ENCODE measurements around the gene ZBED5. TPM values are rescaled to one million over a fixed set of nuclear protein-coding genes. Genes with fewer than 3 reads are reported as not detected.

Gene ZBED5
- total RNA-seq, 2 experiments from 2014 or later: 34.9 to 35.5 TPM

- Mint-ChIP-seq H3K36me3 (peaks cover 9% of the 10 kb centered on the region), H3K9me3 (ENCODE audit: low read depth) (peaks cover 4% of the 10 kb centered on the region), H3K4me3 (no peak overlapping the region), H3K4me1 (peaks cover 23% of the 10 kb centered on the region), H3K27ac (no peak overlapping the region), H3K27me3 (no peaks in the 10 kb centered on the region)
- no peak for ATAC-seq
- CTCF ChIA-PET: no interaction called here
- DNase-seq: no peak
These were observed 9.1 kb upstream of the ZBED5 start for GRCh38 chr11:10866893-10867331.

- H3K4me3 Mint-ChIP-seq: no peak overlapping the region
- CTCF ChIA-PET: no interaction called here
- ATAC-seq (no peak), DNase-seq (no peak)
- no peaks in the 10 kb centered on the region for H3K27me3 Mint-ChIP-seq
- peaks cover 3% of the 10 kb centered on the region for H3K36me3 Mint-ChIP-seq
- H3K9me3 Mint-ChIP-seq (ENCODE audit: low read depth): no peaks in the 10 kb centered on the region
- peaks cover 24% of the 10 kb centered on the region for H3K4me1 Mint-ChIP-seq
- no peak overlapping the region for H3K27ac Mint-ChIP-seq
These were observed 8.0 kb upstream of the ZBED5 start for GRCh38 chr11:10865837-10866270.

- ATAC-seq (no peak), DNase-seq (no peak)
- H3K4me1 Mint-ChIP-seq: peaks cover 32% of the 10 kb centered on the region
- H3K36me3 Mint-ChIP-seq: peaks cover 3% of the 10 kb centered on the region
- H3K27me3 Mint-ChIP-seq: no peaks in the 10 kb centered on the region
- no peak overlapping the region for H3K27ac Mint-ChIP-seq
- no peaks in the 10 kb centered on the region for H3K9me3 Mint-ChIP-seq (ENCODE audit: low read depth)
- no peak overlapping the region for H3K4me3 Mint-ChIP-seq
- CTCF ChIA-PET: no interaction called here
These were observed 6.8 kb upstream of the ZBED5 start for GRCh38 chr11:10864688-10865087.

- peaks cover 3% of the 10 kb centered on the region for H3K36me3 Mint-ChIP-seq
- DNase-seq: no peak
- CTCF ChIA-PET: no interaction called here
- no peak overlapping the region for H3K4me3 Mint-ChIP-seq
- peaks cover 33% of the 10 kb centered on the region for H3K4me1 Mint-ChIP-seq
- no peaks in the 10 kb centered on the region for H3K27me3 Mint-ChIP-seq
- H3K27ac Mint-ChIP-seq: no peak overlapping the region
- ATAC-seq: no peak
- no peaks in the 10 kb centered on the region for H3K9me3 Mint-ChIP-seq (ENCODE audit: low read depth)
These were observed 4.6 kb upstream of the ZBED5 start for GRCh38 chr11:10862446-10862845.

GRCh38 chr11:10861799-10862198 lies 3.9 kb upstream of the ZBED5 start:
- H3K9me3 Mint-ChIP-seq (ENCODE audit: low read depth): no peaks in the 10 kb centered on the region
- peaks cover 29% of the 10 kb centered on the region for H3K4me1 Mint-ChIP-seq
- ATAC-seq (no peak), DNase-seq (no peak)
- CTCF ChIA-PET: no interaction called here
- H3K4me3 Mint-ChIP-seq: no peak overlapping the region
- no peak overlapping the region for H3K27ac Mint-ChIP-seq
- no peaks in the 10 kb centered on the region for H3K27me3 Mint-ChIP-seq
- peaks cover 3% of the 10 kb centered on the region for H3K36me3 Mint-ChIP-seq

- ATAC-seq (no peak), DNase-seq (no peak)
- CTCF ChIA-PET: interaction anchor here (0.7 to 1.2 kb wide), 2 partner anchors 28 to 62 kb away, joined by 3 read pairs; no protein-coding TSS in a partner anchor
- H3K4me3 Mint-ChIP-seq: no peak overlapping the region
- peaks cover 32% of the 10 kb centered on the region for H3K4me1 Mint-ChIP-seq
- H3K27ac Mint-ChIP-seq: no peak overlapping the region
- H3K36me3 Mint-ChIP-seq: peaks cover 8% of the 10 kb centered on the region
- H3K9me3 Mint-ChIP-seq (ENCODE audit: low read depth): no peaks in the 10 kb centered on the region
- no peaks in the 10 kb centered on the region for H3K27me3 Mint-ChIP-seq
These were observed 3.2 kb upstream of the ZBED5 start for GRCh38 chr11:10861047-10861446.

- ATAC-seq: peak; percentile 34
These were observed 829 bp upstream of the ZBED5 start for GRCh38 chr11:10858439-10859325.

GRCh38 chr11:10857459-10857708 lies 469 bp downstream of the ZBED5 start:
- peak overlapping the region; percentile 100 for H3K27ac Mint-ChIP-seq
- H3K4me3 Mint-ChIP-seq: peak overlapping the region; percentile 98
- CTCF ChIA-PET: interaction anchor here (0.8 to 3.0 kb wide), 6 partner anchors 9 to 107 kb away, joined by 3 to 28 read pairs (median 4); partner anchors contain the start of genes CTR9 and EIF4G2
- peaks cover 35% of the 10 kb centered on the region for H3K36me3 Mint-ChIP-seq
- H3K9me3 Mint-ChIP-seq (ENCODE audit: low read depth): no peaks in the 10 kb centered on the region
- H3K27me3 Mint-ChIP-seq: no peaks in the 10 kb centered on the region
- ATAC-seq (no peak), DNase-seq (no peak)
- peaks cover 30% of the 10 kb centered on the region for H3K4me1 Mint-ChIP-seq

More at GRCh38 chr11:10858439-10859325, 829 bp upstream of the ZBED5 start:
- Mint-ChIP-seq H3K27ac (peak overlapping the region; percentile 100), H3K27me3 (no peaks in the 10 kb centered on the region), H3K4me3 (peak overlapping the region; percentile 98), H3K9me3 (ENCODE audit: low read depth) (no peaks in the 10 kb centered on the region), H3K4me1 (peaks cover 33% of the 10 kb centered on the region), H3K36me3 (peaks cover 24% of the 10 kb centered on the region)
- DNase-seq: peak; percentile 65
- CTCF ChIA-PET: interaction anchor here (0.9 to 3.0 kb wide), 9 partner anchors 10 to 108 kb away, joined by 3 to 28 read pairs (median 3); partner anchors contain the start of genes CTR9 and EIF4G2

GRCh38 chr11:10856689-10857458 lies 979 bp downstream of the ZBED5 start:
- Mint-ChIP-seq H3K36me3 (peaks cover 40% of the 10 kb centered on the region), H3K9me3 (ENCODE audit: low read depth) (no peaks in the 10 kb centered on the region), H3K27ac (peak overlapping the region; percentile 100), H3K4me3 (peak overlapping the region; percentile 98), H3K27me3 (no peaks in the 10 kb centered on the region), H3K4me1 (peaks cover 32% of the 10 kb centered on the region)
- CTCF ChIA-PET: interaction anchor here (0.8 to 3.0 kb wide), 2 partner anchors 48 to 65 kb away, joined by 3 to 28 read pairs; partner anchors contain the start of gene EIF4G2
- ATAC-seq (peak; percentile 0), DNase-seq (no peak)

GRCh38 chr11:10855295-10855694 lies 2.6 kb downstream of the ZBED5 start:
- ATAC-seq: no peak
- Mint-ChIP-seq H3K4me3 (no peak overlapping the region), H3K27ac (no peak overlapping the region), H3K4me1 (peaks cover 29% of the 10 kb centered on the region), H3K36me3 (peaks cover 45% of the 10 kb centered on the region), H3K27me3 (no peaks in the 10 kb centered on the region), H3K9me3 (ENCODE audit: low read depth) (no peaks in the 10 kb centered on the region)
- DNase-seq: no peak
- CTCF ChIA-PET: no interaction called here

GRCh38 chr11:10847960-10848860 lies 9.6 kb downstream of the ZBED5 start:
- Mint-ChIP-seq H3K4me3 (no peak overlapping the region), H3K9me3 (ENCODE audit: low read depth) (peaks cover 2% of the 10 kb centered on the region), H3K27me3 (no peaks in the 10 kb centered on the region), H3K27ac (no peak overlapping the region), H3K4me1 (peaks cover 4% of the 10 kb centered on the region), H3K36me3 (peaks cover 24% of the 10 kb centered on the region)
- no peak for ATAC-seq
- CTCF ChIA-PET: interaction anchor here (1.1 to 1.9 kb wide), 3 partner anchors 10 to 56 kb away, joined by 3 to 9 read pairs (median 4); partner anchors contain the start of gene ZBED5
- no peak for DNase-seq

GRCh38 chr11:10846660-10847059 lies 11.2 kb downstream of the ZBED5 start:
- ATAC-seq (no peak), DNase-seq (no peak)
- Mint-ChIP-seq H3K36me3 (peaks cover 13% of the 10 kb centered on the region), H3K4me1 (no peaks in the 10 kb centered on the region), H3K27ac (no peak overlapping the region), H3K4me3 (no peak overlapping the region), H3K27me3 (no peaks in the 10 kb centered on the region), H3K9me3 (ENCODE audit: low read depth) (peaks cover 2% of the 10 kb centered on the region)
- CTCF ChIA-PET: interaction anchor here (1.1 kb wide), 1 partner anchor 11 kb away, joined by 4 read pairs; the partner anchor contains the start of gene ZBED5

GRCh38 chr11:10845589-10845988 lies 12.3 kb downstream of the ZBED5 start:
- CTCF ChIA-PET: no interaction called here
- no peak for DNase-seq
- H3K4me1 Mint-ChIP-seq: no peaks in the 10 kb centered on the region
- H3K27ac Mint-ChIP-seq: no peak overlapping the region
- H3K9me3 Mint-ChIP-seq (ENCODE audit: low read depth): peaks cover 2% of the 10 kb centered on the region
- H3K4me3 Mint-ChIP-seq: no peak overlapping the region
- ATAC-seq: no peak
- H3K36me3 Mint-ChIP-seq: peaks cover 11% of the 10 kb centered on the region
- no peaks in the 10 kb centered on the region for H3K27me3 Mint-ChIP-seq

Measured in activated CD8-positive, alpha-beta memory T cell treated with anti-CD3 and anti-CD28 coated beads, Interleukin-2, amount 10 ng/mL, durations not matched to agents 7 days and 5 days (primary cell).